Daoy (cell line): ENCODE results near the gene SLC22A4. TPM values are rescaled to one million over a fixed set of nuclear protein-coding genes. Genes with fewer than 3 reads are reported as not detected.

Experiments used
- DNase-seq: peaks from one replicate; pipeline ENCODE4 v3.0.0-alpha.2; 2015; ENCODE audit warnings: low read depth
- total RNA-seq: library from RNA; depleted of rRNA; stranded (reverse); fragments of >200 nt; shearing (Covaris generic); gene quantifications from 2 replicates; pipeline ENCODE4 v1.2.3, GENCODE V29; 2014; rRNA removed

SLC22A4 gene
- 3.0 and 3.5 TPM in 2 replicates for total RNA-seq

- DNase-seq: peak; percentile 98
Observed at GRCh38 chr5:132293992-132294727, at the start of gene SLC22A4. TSS of gene SLC22A4 (plus strand) at chr5:132294394. CDS start at chr5:132294617, 223 bp downstream.

DNA sequence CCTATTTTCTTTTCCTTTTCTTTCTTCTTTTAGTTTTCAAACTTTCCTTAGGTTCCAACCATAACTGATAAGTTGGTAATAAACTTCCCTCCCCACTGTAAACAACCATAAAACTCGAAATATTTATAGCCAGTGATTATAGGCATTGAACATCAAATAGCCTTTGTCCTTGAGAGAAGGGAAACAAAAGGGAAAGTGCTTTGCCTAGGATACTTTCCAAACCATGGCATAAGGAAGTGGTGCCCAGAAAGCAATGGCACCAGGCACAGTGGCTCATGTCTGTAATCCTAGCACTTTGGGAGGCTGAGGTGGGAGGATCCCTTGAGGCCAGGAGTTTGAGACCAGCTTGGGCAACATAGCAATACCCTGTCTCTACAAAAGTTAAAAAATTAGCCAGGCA, 48.6 kb upstream of the SLC22A4 start:
- no peak for DNase-seq

DNA sequence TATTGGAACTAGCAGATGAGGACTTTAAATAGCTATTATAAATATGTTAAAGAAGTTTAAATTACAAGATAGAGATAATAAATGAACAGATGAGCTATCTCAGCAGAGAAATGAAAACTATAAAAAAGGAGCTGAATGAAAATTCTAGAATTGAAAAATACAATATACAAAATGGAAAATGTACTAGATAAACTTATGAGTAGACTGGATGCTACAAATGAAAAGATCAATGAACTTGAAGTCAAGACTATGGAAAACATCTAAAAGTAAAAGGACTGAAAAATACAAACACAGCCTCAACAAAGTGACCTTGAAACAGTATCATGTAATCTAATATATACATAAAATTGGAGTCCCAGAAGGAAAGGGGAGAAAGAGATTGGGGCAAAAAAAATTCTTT, 47.4 kb upstream of the SLC22A4 start:
- DNase-seq: no peak

GRCh38 chr5:132250547-132250946, 43.6 kb upstream of the SLC22A4 start:
- DNase-seq: no peak

- DNase-seq: no peak
Observed at GRCh38 chr5:132251220-132251725, 42.9 kb upstream of the SLC22A4 start.

GRCh38 chr5:132253008-132253441, 41.2 kb upstream of the SLC22A4 start:
- DNase-seq: no peak

DNA sequence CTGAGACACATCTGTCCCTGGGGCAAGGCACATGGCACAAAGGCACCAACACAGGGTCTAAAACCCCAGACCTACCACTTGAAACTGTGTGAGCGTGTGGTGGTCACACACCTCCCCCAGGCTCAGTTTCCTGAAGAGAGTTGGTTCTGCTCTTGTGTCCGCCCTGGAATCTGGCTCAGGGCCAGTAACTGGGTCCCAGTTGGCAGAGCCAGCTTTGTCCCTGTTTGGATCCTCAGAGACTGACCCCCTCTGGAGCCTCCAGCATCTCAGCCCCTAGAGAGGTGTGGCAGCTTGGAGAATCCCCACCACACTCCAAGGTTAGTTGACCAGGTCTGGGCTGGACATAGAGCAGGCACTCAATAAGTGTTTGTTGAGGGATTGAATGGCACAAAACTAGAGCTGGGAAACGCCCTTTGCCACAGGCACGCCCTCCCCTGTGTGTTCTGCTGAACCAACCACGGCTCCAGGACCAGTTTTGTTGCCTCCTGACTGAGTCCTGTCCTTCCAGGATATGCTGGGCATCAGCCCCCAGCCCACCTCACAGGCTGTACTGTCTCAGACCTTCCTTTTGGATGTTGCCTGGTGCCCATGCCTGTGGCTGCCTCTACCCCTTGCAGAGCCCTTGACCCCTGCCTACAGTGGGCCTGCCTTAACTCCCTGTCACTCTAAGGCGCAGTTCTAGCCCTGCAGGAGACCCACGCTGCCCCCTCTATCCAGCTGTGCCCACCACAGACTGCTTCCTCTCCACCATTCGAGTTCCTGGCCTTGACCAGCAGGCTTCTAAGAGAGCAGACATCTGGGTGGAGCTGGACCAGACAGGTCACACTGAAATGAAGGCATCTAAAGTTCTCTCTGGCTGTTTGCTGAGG, 40.5 kb upstream of the SLC22A4 start:
- no peak for DNase-seq

GRCh38 chr5:132254321-132254977, 39.7 kb upstream of the SLC22A4 start:
- no peak for DNase-seq

- DNase-seq: peak; percentile 1
Observed at GRCh38 chr5:132256086-132256782, 38.0 kb upstream of the SLC22A4 start.

- no peak for DNase-seq
Observed at GRCh38 chr5:132256783-132257130, 37.4 kb upstream of the SLC22A4 start.

GRCh38 chr5:132257131-132258101, 36.8 kb upstream of the SLC22A4 start, which contains the start of gene PDLIM4:
TSS of gene PDLIM4 (plus strand) at chr5:132257696. CDS start at chr5:132257735, 39 bp downstream.
- DNase-seq: peak; percentile 73

- peak; percentile 78 for DNase-seq
Observed at GRCh38 chr5:132258102-132259068, 35.8 kb upstream of the SLC22A4 start.

DNA sequence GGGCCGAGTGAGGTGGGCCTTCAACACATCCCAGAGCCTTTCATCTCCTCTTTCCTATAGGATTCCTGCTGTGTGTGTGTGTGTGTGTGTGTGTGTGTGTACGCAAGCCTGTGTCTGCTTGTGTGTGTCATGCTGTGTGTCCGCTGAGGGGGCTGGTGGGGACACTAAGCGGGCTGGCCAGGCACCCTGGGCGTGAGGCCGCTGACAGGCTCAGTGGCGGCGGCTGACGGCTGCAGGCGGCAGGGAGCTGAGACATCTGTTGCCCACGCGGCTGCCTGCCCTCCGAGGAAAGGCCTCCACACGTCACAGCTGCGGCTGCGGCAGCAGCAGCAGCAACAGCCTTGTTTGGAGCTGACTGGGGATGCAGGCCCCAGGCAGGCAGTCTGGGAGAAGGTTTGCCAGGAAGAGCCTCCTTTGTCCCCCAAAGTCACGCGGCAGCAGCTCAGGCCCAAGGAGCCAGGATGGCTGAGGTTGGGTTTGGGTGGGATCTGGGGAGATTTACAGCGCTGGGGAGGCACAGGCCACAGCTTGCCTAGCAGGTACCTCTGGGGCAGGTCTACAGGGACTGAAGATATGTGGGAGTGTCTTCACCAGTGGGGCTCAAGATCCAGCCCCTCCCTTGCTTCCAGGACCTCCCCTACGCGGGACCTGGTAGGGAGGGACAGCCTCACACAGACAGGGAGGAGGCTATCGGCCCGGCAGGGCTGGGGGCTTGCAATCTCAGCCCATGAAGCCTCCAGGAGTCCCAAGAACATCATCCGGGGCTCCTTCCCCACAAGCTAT, 34.9 kb upstream of the SLC22A4 start:
- peak; percentile 92 for DNase-seq

DNA sequence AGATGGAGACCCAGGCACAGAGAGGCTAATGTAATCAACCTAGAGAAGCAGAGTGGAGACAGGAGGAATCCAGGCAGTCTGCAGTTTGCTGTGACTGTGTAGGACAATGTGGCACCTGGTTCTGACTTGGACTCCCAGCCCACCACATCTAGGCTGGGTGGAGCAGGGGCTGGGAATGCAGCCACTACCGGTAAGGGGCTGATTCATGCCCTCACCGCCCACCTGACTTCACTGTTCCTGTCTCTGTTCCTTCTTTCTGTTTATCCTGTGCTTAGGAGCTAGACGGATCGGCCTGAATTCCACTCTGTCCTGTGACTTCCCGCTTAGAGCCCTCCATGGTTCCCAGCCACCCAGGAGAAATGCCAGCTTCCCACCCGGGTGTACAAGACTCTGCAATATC, 34.1 kb upstream of the SLC22A4 start:
- peak; percentile 87 for DNase-seq

GRCh38 chr5:132260714-132261551, 33.3 kb upstream of the SLC22A4 start:
- peak; percentile 98 for DNase-seq

DNA sequence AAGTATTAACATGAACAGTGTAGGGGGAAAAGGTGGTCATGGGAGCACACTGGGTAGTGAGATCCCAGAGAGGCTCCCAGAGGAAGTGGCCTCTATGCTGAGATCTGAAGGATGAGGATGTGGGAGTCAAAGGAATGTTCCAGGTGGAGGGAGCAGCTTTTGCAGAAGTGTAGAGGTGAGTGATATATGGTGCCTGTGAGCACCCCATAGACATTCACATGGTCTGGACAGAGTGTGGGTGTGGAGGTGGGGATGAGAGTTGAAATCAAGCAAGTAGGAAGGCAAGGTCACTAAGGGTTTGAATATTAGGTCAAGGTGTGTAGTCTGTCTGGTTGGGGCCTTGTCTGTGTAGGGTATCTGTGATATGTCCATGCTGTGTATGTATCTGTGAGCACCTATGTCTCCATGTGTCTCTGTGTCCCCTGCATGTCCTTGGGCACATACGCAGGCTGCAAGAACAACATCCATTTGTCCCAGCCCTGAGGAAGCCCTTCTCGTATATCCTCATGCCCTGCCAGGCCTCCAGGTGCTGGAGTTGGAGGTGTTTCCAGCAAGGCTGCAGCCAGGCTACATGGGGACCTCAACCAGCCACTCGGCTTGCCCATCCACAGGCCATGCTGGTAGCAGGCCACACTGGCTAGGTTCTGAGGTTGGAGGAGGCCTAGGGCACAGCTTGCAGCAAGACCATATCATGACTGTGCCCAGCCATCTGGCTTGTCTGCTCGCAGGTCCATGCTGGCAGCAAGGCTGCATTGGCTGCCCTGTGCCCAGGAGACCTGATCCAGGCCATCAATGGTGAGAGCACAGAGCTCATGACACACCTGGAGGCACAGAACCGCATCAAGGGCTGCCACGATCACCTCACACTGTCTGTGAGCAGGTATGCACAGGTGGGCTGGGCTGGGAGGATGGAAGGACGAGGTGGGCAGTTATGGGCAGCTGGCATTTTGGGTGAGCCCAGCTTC, 32.0 kb upstream of the SLC22A4 start:
- DNase-seq: no peak
